GM23338 (cell line): ENCODE results near the gene AMBP. TPM values are rescaled to one million over a fixed set of nuclear protein-coding genes. Genes with fewer than 3 reads are reported as not detected.

Experiments used
- ATAC-seq: fragments of 200-7000 bp; cut with Tn5 transposase; 3 replicates; pipeline ENCODE4 v1.9.1; 2020
- DNase-seq: peaks from one replicate; pipeline ENCODE4 v3.0.0-alpha.2; 2015; ENCODE audit warnings: low spot score
- H2AFZ ChIP-seq: fragments of 200-600 bp; sonication (generic); 2 replicates; pipeline ENCODE4 v1.8.0; 2016; ENCODE audit warnings: antibody characterized with exemption, mild to moderate bottlenecking, moderate library complexity
- H3F3A ChIP-seq: fragments of 200-600 bp; sonication (generic); replicated peaks from 2 replicates; pipeline ENCODE4 v1.8.0; 2017; ENCODE audit warnings: antibody characterized with exemption, mixed run types, low read depth
- H3K27ac ChIP-seq: fragments of 200-600 bp; sonication (generic); 2 replicates; pipeline ENCODE4 v1.6.1; 2016; ENCODE audit warnings: low read depth
- H3K27me3 ChIP-seq: fragments of 200-600 bp; sonication (generic); 2 replicates; pipeline ENCODE4 v1.8.0; 2016; ENCODE audit warnings: mild to moderate bottlenecking, mixed run types, moderate library complexity; ENCODE audit not compliant: insufficient read depth
- H3K36me3 ChIP-seq: fragments of 200-600 bp; sonication (generic); 2 replicates; pipeline ENCODE4 v1.8.0; 2016; ENCODE audit warnings: mild to moderate bottlenecking; ENCODE audit not compliant: insufficient read depth
- H3K4me1 ChIP-seq: fragments of 200-600 bp; sonication (generic); 2 replicates; pipeline ENCODE4 v1.8.0; 2016; ENCODE audit warnings: mild to moderate bottlenecking, moderate library complexity; ENCODE audit not compliant: insufficient read depth
- H3K4me2 ChIP-seq: fragments of 200-600 bp; sonication (generic); 2 replicates; pipeline ENCODE4 v1.7.1; 2017; ENCODE audit warnings: mixed run types
- H3K4me3 ChIP-seq: fragments of 200-600 bp; sonication (generic); 2 replicates; pipeline ENCODE4 v1.6.1; 2016; ENCODE audit warnings: mixed run types
- H3K79me2 ChIP-seq: fragments of 200-600 bp; sonication (generic); replicated peaks from 2 replicates; pipeline ENCODE4 v1.8.0; 2017; ENCODE audit warnings: mild to moderate bottlenecking; ENCODE audit not compliant: insufficient read depth
- H3K9me2 ChIP-seq: fragments of 200-600 bp; sonication (generic); 2 replicates; pipeline ENCODE4 v1.8.0; 2017; ENCODE audit not compliant: insufficient read depth
- H4K20me1 ChIP-seq: fragments of 200-600 bp; sonication (generic); replicated peaks from 2 replicates; pipeline ENCODE4 v1.8.0; 2017; ENCODE audit warnings: mild to moderate bottlenecking; ENCODE audit not compliant: insufficient read depth
- H3K27ac Mint-ChIP-seq: 2 replicates; pipeline ENCODE4 v1.8.0; 2020; ENCODE audit warnings: inconsistent platforms, mild to moderate bottlenecking, moderate library complexity, mixed read lengths
- H3K27me3 Mint-ChIP-seq: 3 replicates; pipeline ENCODE4 v1.8.0; 2022; ENCODE audit warnings: low read depth, mild to moderate bottlenecking, moderate library complexity, mixed read lengths, inconsistent platforms; ENCODE audit not compliant: insufficient read depth, poor library complexity
- H3K36me3 Mint-ChIP-seq: 3 replicates; pipeline ENCODE4 v1.8.0; 2021; ENCODE audit warnings: low read depth, mild to moderate bottlenecking, inconsistent platforms, moderate library complexity, mixed read lengths
- H3K4me1 Mint-ChIP-seq: 3 replicates; pipeline ENCODE4 v1.8.0; 2020; ENCODE audit warnings: mild to moderate bottlenecking, inconsistent platforms, mixed read lengths
- H3K4me3 Mint-ChIP-seq: 3 replicates; pipeline ENCODE4 v1.8.0; 2021; ENCODE audit warnings: moderate library complexity, mild to moderate bottlenecking, inconsistent platforms, mixed read lengths
- H3K9me3 Mint-ChIP-seq: 3 replicates; pipeline ENCODE4 v1.8.0; 2020; ENCODE audit warnings: moderate library complexity, mild to moderate bottlenecking, inconsistent platforms, mixed read lengths
- CREB1 ChIP-seq: fragments of 250-450 bp; sonication (Bioruptor Pico); IDR thresholded peaks from 2 replicates; pipeline ENCODE4 v1.5.0; 2020; ENCODE audit warnings: low read depth, mild to moderate bottlenecking, moderate library complexity
- EZH2phosphoT487 ChIP-seq: fragments of 200-600 bp; sonication (generic); IDR thresholded peaks from one replicate; pipeline ENCODE4 v1.8.1; 2018; ENCODE audit warnings: antibody characterized with exemption; ENCODE audit not compliant: unreplicated experiment
- JUNB ChIP-seq: IDR thresholded peaks from one replicate; pipeline ENCODE4 v1.6.1; 2016; ENCODE audit warnings: antibody characterized with exemption; ENCODE audit not compliant: unreplicated experiment
- NANOG ChIP-seq: IDR thresholded peaks from 2 replicates; pipeline ENCODE4 v1.6.1; 2016; ENCODE audit warnings: antibody characterized with exemption, borderline replicate concordance
- STAT1 ChIP-seq: IDR thresholded peaks from one replicate; pipeline ENCODE4 v1.6.1; 2016; ENCODE audit warnings: antibody characterized with exemption; ENCODE audit not compliant: unreplicated experiment
- ZNF114 ChIP-seq: fragments of 250-450 bp; sonication (Bioruptor Pico); IDR thresholded peaks from 2 replicates; pipeline ENCODE4 v1.5.0; 2020; ENCODE audit warnings: mild to moderate bottlenecking, moderate library complexity
- polyA plus RNA-seq: library from polyadenylated mRNA; unstranded; fragments of >200 nt; fragmentation: Nextera tagmentation; extraction: Ambion mirVana; gene quantifications from 2 replicates; pipeline ENCODE4 v1.2.1, GENCODE V29; 2016
- total RNA-seq: library from RNA; depleted of rRNA; stranded (reverse); fragments of >200 nt; shearing (Covaris generic); gene quantifications from 2 replicates; pipeline ENCODE4 v1.2.3, GENCODE V29; 2014
- TF ChIP-seq, protein P1 (sequence below): IDR thresholded peaks from 2 replicates; pipeline ENCODE4 v1.6.1; 2016; ENCODE audit warnings: antibody characterized with exemption
- TF ChIP-seq, protein P2 (sequence below): IDR thresholded peaks from one replicate; pipeline ENCODE4 v1.6.1; 2018; ENCODE audit warnings: antibody characterized with exemption; ENCODE audit not compliant: unreplicated experiment

Gene AMBP
- total and polyA plus RNA-seq, 2 experiments from 2014 or later = 1.3 to 2.0 TPM

GRCh38 chr9:114031037-114031630, 47.0 kb downstream of the AMBP start:
- no peaks in the 10 kb centered on the region for H3F3A ChIP-seq
- ATAC-seq = no peak
- peaks cover 8% of the 10 kb centered on the region for H3K27me3 Mint-ChIP-seq
- no peak overlapping the region for H3K4me2 ChIP-seq
- no peaks in the 10 kb centered on the region; the same call in 1 of the 2 replicates for H3K36me3 ChIP-seq
- H3K36me3 Mint-ChIP-seq = peaks cover 29% of the 10 kb centered on the region
- TF ChIP-seq JUNB (no peak), NANOG (no peak)
- TF ChIP-seq, protein P1, sequence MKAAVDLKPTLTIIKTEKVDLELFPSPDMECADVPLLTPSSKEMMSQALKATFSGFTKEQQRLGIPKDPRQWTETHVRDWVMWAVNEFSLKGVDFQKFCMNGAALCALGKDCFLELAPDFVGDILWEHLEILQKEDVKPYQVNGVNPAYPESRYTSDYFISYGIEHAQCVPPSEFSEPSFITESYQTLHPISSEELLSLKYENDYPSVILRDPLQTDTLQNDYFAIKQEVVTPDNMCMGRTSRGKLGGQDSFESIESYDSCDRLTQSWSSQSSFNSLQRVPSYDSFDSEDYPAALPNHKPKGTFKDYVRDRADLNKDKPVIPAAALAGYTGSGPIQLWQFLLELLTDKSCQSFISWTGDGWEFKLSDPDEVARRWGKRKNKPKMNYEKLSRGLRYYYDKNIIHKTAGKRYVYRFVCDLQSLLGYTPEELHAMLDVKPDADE = no peak
- DNase-seq = no peak
- H3K27ac Mint-ChIP-seq = no peak overlapping the region
- no peaks in the 10 kb centered on the region for H4K20me1 ChIP-seq
- no peaks in the 10 kb centered on the region; the same call in 2 of the 3 replicates for H3K9me3 Mint-ChIP-seq
- H3K4me1 ChIP-seq = no peaks in the 10 kb centered on the region
- no peaks in the 10 kb centered on the region for H3K9me2 ChIP-seq
- no peak overlapping the region for H2AFZ ChIP-seq
- H3K27ac ChIP-seq = no peak overlapping the region
- H3K79me2 ChIP-seq = no peaks in the 10 kb centered on the region
- H3K27me3 ChIP-seq = no peaks in the 10 kb centered on the region
- no peak overlapping the region for H3K4me3 ChIP-seq
- no peaks in the 10 kb centered on the region for H3K4me1 Mint-ChIP-seq
- no peak overlapping the region for H3K4me3 Mint-ChIP-seq

DNA sequence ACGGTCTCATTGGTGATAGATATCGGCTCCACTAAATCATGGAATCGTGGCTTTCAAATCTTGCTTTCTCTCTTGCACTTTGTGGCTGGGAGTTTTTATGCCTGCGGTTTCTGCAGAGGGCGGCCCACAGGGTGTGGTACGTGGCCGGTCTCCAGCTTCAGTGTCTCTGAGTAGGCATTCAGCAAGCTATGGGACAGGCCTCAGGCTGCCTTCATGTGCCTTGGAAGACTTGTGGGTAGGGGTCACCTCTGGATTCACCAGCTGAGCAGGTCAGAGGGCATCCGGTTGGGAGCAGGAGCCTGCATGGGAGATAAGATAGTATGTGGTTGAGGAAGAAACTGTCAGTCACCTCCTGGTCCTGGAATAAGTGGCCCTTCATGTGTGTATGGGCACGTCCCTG, 47.7 kb downstream of the AMBP start:
- Histone ChIP-seq H3K27ac (no peak overlapping the region), H3K36me3 (no peaks in the 10 kb centered on the region; the same call in 1 of the 2 replicates), H3K4me3 (no peak overlapping the region), H3K79me2 (no peaks in the 10 kb centered on the region), H3K4me2 (no peak overlapping the region), H3K27me3 (no peaks in the 10 kb centered on the region), H3K4me1 (no peaks in the 10 kb centered on the region), H3K9me2 (no peaks in the 10 kb centered on the region), H4K20me1 (no peaks in the 10 kb centered on the region), H2AFZ (no peak overlapping the region), H3F3A (no peaks in the 10 kb centered on the region)
- H3K9me3 Mint-ChIP-seq = no peaks in the 10 kb centered on the region; the same call in 2 of the 3 replicates
- peaks cover 32% of the 10 kb centered on the region for H3K36me3 Mint-ChIP-seq
- ATAC-seq = no peak
- H3K4me1 Mint-ChIP-seq = no peaks in the 10 kb centered on the region; the same call in 2 of the 3 replicates
- peaks cover 8% of the 10 kb centered on the region for H3K27me3 Mint-ChIP-seq
- H3K4me3 Mint-ChIP-seq = no peak overlapping the region
- no peak for TF ChIP-seq CREB1 (CRISPR knock-in tag)
- TF ChIP-seq, protein P1 = no peak
- no peak for TF ChIP-seq ZNF114 (CRISPR knock-in tag)
- TF ChIP-seq, protein P2, sequence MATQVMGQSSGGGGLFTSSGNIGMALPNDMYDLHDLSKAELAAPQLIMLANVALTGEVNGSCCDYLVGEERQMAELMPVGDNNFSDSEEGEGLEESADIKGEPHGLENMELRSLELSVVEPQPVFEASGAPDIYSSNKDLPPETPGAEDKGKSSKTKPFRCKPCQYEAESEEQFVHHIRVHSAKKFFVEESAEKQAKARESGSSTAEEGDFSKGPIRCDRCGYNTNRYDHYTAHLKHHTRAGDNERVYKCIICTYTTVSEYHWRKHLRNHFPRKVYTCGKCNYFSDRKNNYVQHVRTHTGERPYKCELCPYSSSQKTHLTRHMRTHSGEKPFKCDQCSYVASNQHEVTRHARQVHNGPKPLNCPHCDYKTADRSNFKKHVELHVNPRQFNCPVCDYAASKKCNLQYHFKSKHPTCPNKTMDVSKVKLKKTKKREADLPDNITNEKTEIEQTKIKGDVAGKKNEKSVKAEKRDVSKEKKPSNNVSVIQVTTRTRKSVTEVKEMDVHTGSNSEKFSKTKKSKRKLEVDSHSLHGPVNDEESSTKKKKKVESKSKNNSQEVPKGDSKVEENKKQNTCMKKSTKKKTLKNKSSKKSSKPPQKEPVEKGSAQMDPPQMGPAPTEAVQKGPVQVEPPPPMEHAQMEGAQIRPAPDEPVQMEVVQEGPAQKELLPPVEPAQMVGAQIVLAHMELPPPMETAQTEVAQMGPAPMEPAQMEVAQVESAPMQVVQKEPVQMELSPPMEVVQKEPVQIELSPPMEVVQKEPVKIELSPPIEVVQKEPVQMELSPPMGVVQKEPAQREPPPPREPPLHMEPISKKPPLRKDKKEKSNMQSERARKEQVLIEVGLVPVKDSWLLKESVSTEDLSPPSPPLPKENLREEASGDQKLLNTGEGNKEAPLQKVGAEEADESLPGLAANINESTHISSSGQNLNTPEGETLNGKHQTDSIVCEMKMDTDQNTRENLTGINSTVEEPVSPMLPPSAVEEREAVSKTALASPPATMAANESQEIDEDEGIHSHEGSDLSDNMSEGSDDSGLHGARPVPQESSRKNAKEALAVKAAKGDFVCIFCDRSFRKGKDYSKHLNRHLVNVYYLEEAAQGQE = no peak
- TF ChIP-seq NANOG = no peak
- TF ChIP-seq EZH2phosphoT487 = no peak
- no peak for TF ChIP-seq STAT1
- no peak overlapping the region for H3K27ac Mint-ChIP-seq
- DNase-seq = no peak
